HEK293 (cell line): Measurements from ENCODE around the gene ERBB2.

Source experiments
- CTCF ChIP-seq: fragments of 450-650 bp; formaldehyde crosslinking; IDR thresholded peaks from 2 replicates; pipeline ENCODE4 v1.5.1; 2016; ENCODE audit warnings: missing biosample characterization, missing genetic modification characterization
- FEZF1 ChIP-seq: fragments of 450-650 bp; formaldehyde crosslinking; IDR thresholded peaks from 2 replicates; pipeline ENCODE4 v1.5.1; 2016; ENCODE audit warnings: missing biosample characterization, missing genetic modification characterization
- KLF10 ChIP-seq: fragments of 450-650 bp; IDR thresholded peaks from 2 replicates; pipeline ENCODE4 v1.5.1; 2018; ENCODE audit warnings: missing biosample characterization, mild to moderate bottlenecking, missing genetic modification characterization
- KLF8 ChIP-seq: fragments of 450-650 bp; formaldehyde crosslinking; IDR thresholded peaks from 2 replicates; pipeline ENCODE4 v1.5.1; 2016; ENCODE audit warnings: missing biosample characterization, missing genetic modification characterization
- PRDM10 ChIP-seq: fragments of 450-650 bp; formaldehyde crosslinking; IDR thresholded peaks from 2 replicates; pipeline ENCODE4 v1.5.1; 2016; ENCODE audit warnings: missing biosample characterization, missing genetic modification characterization
- ZBTB1 ChIP-seq: fragments of 450-650 bp; formaldehyde crosslinking; IDR thresholded peaks from 2 replicates; pipeline ENCODE4 v1.5.1; 2016; ENCODE audit warnings: missing biosample characterization, missing genetic modification characterization
- ZNF518A ChIP-seq: fragments of 450-650 bp; formaldehyde crosslinking; conservative IDR thresholded peaks from 2 replicates; pipeline ENCODE4 v1.5.1; 2016; ENCODE audit warnings: low read depth, missing biosample characterization, missing genetic modification characterization
- TF ChIP-seq, protein P1 (sequence below): fragments of 450-650 bp; formaldehyde crosslinking; IDR thresholded peaks from 2 replicates; pipeline ENCODE4 v1.5.1; 2016; ENCODE audit warnings: missing biosample characterization, missing genetic modification characterization
- TF ChIP-seq, protein P2 (sequence below): fragments of 450-650 bp; formaldehyde crosslinking; conservative IDR thresholded peaks from 2 replicates; pipeline ENCODE4 v1.5.1; 2016; ENCODE audit warnings: low read depth, missing biosample characterization, missing genetic modification characterization

DNA sequence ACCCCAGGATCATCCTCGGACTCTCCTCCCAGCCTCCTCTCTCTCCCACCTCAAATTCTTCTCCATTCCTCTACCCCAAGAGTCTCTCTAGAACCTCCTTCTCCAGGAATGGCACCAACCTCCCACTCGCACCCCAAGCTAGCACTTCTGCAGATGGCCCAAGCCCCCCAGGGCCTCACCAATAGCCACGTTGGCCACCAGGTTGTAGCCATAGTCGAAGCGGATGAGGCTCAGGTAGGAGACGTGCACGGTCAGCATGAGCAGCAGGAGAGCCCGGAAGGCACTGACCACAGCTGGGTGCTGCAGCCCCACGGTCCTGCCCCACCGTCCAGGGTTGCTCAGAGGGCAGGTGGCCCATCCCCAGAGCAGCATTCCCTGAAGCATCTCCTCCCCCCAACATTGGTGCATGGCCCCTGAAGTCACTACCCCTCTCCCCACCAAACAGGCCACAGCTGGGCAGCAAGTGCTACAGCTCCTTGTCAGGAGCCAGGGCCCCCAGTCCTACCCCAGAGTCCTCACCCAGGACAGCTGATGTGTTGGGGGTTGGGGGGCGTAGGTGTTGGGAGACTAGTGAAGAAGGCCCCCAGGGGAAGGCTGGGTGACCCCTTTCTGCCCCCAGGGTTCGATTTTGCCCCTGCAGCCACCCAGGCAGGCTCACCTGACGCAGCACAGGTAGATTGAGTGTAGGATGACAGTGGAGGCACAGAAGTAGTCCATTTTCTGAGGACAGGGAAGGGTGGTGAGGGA lies 26.4 kb upstream of the ERBB2 start:
- TF ChIP-seq PRDM10 (tag by site-specific recombination) (no peak), FEZF1 (no peak), KLF8 (no peak), ZNF518A (tag by site-specific recombination) (no peak), CTCF (tag by site-specific recombination) (no peak), ZBTB1 (tag by site-specific recombination) (no peak), KLF10 (tag by site-specific recombination) (no peak)
- TF ChIP-seq, protein P1, sequence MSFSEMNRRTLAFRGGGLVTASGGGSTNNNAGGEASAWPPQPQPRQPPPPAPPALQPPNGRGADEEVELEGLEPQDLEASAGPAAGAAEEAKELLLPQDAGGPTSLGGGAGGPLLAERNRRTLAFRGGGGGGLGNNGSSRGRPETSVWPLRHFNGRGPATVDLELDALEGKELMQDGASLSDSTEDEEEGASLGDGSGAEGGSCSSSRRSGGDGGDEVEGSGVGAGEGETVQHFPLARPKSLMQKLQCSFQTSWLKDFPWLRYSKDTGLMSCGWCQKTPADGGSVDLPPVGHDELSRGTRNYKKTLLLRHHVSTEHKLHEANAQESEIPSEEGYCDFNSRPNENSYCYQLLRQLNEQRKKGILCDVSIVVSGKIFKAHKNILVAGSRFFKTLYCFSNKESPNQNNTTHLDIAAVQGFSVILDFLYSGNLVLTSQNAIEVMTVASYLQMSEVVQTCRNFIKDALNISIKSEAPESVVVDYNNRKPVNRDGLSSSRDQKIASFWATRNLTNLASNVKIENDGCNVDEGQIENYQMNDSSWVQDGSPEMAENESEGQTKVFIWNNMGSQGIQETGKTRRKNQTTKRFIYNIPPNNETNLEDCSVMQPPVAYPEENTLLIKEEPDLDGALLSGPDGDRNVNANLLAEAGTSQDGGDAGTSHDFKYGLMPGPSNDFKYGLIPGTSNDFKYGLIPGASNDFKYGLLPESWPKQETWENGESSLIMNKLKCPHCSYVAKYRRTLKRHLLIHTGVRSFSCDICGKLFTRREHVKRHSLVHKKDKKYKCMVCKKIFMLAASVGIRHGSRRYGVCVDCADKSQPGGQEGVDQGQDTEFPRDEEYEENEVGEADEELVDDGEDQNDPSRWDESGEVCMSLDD (tag by site-specific recombination) = no peak
- TF ChIP-seq, protein P2, sequence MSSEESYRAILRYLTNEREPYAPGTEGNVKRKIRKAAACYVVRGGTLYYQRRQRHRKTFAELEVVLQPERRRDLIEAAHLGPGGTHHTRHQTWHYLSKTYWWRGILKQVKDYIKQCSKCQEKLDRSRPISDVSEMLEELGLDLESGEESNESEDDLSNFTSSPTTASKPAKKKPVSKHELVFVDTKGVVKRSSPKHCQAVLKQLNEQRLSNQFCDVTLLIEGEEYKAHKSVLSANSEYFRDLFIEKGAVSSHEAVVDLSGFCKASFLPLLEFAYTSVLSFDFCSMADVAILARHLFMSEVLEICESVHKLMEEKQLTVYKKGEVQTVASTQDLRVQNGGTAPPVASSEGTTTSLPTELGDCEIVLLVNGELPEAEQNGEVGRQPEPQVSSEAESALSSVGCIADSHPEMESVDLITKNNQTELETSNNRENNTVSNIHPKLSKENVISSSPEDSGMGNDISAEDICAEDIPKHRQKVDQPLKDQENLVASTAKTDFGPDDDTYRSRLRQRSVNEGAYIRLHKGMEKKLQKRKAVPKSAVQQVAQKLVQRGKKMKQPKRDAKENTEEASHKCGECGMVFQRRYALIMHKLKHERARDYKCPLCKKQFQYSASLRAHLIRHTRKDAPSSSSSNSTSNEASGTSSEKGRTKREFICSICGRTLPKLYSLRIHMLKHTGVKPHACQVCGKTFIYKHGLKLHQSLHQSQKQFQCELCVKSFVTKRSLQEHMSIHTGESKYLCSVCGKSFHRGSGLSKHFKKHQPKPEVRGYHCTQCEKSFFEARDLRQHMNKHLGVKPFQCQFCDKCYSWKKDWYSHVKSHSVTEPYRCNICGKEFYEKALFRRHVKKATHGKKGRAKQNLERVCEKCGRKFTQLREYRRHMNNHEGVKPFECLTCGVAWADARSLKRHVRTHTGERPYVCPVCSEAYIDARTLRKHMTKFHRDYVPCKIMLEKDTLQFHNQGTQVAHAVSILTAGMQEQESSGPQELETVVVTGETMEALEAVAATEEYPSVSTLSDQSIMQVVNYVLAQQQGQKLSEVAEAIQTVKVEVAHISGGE (tag by site-specific recombination) = no peak
